ENCODE measurements around the gene RHO.
"Not testable (repeated sequence)": the region's sequence is repeated elsewhere in the genome, so short reads cannot be mapped to it uniquely, and the experiment has no call there.

RHO gene

GRCh38 chr3:129542747-129543146 is 14.3 kb downstream of the RHO start:
- no peak for ATAC-seq
- Mint-ChIP-seq H3K36me3 (no peaks in the 10 kb centered on the region), H3K9me3 (no peaks in the 10 kb centered on the region)

GRCh38 chr3:129543156-129543790 is 14.8 kb downstream of the RHO start, which contains the start of gene H1-8:
Gene H1-8 (plus strand): TSS chr3:129543175. CDS start chr3:129543219, 44 bp downstream.
- no peak within 1 kb of the TSS for H3K4me3 Mint-ChIP-seq
- H3K4me1 Mint-ChIP-seq: peaks cover 11% of the 10 kb centered on the region
- no peak within 1 kb of the TSS for H3K27ac Mint-ChIP-seq
- no peaks in the 10 kb centered on the region for H3K36me3 Mint-ChIP-seq
- no peak for DNase-seq (ENCODE audit: low spot score in 2 of 2)
- no peaks in the 10 kb centered on the region for H3K9me3 Mint-ChIP-seq
- no peak for ATAC-seq

More at GRCh38 chr3:129542747-129543146, 14.3 kb downstream of the RHO start:
- H3K27ac Mint-ChIP-seq: no peak overlapping the region
- peaks cover 8% of the 10 kb centered on the region for H3K4me1 Mint-ChIP-seq
- DNase-seq (ENCODE audit: low spot score in 2 of 2): no peak
- H3K4me3 Mint-ChIP-seq: no peak overlapping the region

GRCh38 chr3:129543999-129544398 is 15.6 kb downstream of the RHO start:
- DNase-seq (ENCODE audit: low spot score in 2 of 2) (no peak), ATAC-seq (no peak)
- peaks cover 13% of the 10 kb centered on the region for H3K4me1 Mint-ChIP-seq
- peak overlapping the region; percentile 43 for H3K27ac Mint-ChIP-seq
- H3K36me3 Mint-ChIP-seq: no peaks in the 10 kb centered on the region
- no peaks in the 10 kb centered on the region for H3K9me3 Mint-ChIP-seq
- H3K4me3 Mint-ChIP-seq: no peak overlapping the region

GRCh38 chr3:129545951-129546350 is 17.5 kb downstream of the RHO start:
- not testable (repeated sequence) for DNase-seq (ENCODE audit: low spot score in 2 of 2); H3K9me3 Mint-ChIP-seq; H3K27ac Mint-ChIP-seq; ATAC-seq; H3K36me3 Mint-ChIP-seq; H3K4me3 Mint-ChIP-seq
- H3K4me1 Mint-ChIP-seq: peaks cover 13% of the 10 kb centered on the region

DNA sequence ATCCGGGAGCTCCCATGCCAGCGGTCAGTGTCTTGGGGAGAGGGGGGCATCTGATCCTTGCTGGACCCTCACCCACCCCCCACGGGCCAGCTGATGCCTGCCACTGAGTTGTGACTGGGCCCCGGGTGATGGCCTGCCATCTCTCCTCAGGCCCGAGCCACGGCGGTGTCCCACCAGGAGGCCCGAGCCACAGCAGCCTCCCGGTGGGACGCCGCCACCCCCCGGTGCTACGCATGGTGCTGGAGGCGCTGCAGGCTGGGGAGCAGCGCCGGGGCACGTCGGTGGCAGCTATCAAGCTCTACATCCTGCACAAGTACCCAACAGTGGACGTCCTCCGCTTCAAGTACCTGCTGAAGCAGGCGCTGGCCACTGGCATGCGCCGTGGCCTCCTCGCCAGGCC is 18.8 kb downstream of the RHO start:
- H3K4me1 Mint-ChIP-seq: peaks cover 20% of the 10 kb centered on the region
- no peak overlapping the region for H3K27ac Mint-ChIP-seq
- ATAC-seq (no peak), DNase-seq (ENCODE audit: low spot score in 2 of 2) (no peak)
- no peaks in the 10 kb centered on the region for H3K9me3 Mint-ChIP-seq
- no peak overlapping the region for H3K4me3 Mint-ChIP-seq
- peaks cover 5% of the 10 kb centered on the region for H3K36me3 Mint-ChIP-seq

DNA sequence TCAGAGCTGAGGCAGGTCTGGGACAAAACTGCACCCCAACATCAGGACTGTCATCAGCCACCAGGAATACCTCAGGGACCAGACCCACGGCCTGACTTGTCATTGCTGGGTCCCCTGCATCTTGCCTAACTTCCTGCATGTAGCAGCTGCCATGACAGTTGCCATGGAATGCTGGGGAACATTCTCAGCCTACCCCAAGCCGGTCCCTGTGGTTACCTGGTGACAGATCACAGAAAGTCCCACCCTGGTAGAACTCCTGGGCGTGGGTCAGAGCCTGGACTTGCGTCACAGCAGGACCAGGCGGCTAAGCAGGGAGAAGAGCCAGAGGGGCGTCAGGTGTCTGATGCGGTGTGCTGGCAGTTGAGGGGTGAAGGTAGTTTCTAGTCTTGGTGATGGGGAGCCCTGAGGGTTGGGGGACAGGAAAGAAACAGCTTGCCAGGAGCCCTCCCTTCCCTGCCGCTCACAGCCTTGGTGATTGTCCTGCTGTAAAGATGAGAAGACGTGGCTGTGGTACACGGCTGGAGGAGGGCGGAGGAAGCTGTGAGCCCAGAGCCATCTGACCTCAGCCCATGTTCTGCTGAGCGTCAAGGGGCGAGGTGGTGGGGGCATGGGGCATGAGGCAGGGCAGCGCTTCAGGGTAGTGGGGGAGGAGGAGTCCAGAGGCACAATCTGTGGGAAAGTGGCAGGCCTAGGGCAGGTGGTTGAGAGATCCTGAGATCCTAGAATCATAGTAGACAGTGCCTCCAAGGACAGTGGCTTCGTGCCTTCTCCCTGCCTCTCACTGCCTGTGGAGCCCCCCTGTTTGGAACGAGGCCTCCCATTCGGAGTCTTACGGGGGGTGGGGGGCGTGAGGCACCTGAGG is 19.9 kb downstream of the RHO start:
- peak overlapping the region; percentile 29 for H3K27ac Mint-ChIP-seq

DNA sequence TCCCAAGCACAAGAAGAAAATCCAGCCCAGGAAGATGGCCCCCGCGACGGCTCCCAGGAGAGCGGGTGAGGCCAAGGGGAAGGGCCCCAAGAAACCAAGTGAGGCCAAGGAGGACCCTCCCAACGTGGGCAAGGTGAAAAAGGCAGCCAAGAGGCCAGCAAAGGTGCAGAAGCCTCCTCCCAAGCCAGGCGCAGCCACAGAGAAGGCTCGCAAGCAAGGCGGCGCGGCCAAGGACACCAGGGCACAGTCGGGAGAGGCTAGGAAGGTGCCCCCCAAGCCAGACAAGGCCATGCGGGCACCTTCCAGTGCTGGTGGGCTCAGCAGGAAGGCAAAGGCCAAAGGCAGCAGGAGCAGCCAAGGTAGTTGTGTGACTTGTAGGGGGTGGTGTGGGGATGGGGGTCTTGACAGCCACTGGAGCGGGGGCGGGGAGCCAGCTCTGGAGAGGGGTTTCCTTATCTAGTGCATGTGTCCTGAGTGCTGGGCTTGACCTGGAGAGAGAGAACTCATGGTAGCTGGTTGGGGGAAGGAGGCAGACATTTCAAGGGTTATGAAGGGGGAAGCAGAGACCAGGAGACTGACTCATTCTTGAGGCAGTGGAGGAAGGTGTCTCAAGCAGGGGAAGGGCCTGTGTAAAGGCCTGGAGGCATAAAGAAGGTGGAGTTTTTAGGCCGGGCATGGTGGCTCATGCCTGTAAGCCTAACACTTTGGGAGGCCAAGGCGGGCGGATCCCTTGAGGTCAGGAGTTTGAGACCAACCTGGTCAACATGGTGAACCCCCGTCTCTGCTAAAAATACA is 20.8 kb downstream of the RHO start:
- H3K9me3 Mint-ChIP-seq: no peaks in the 10 kb centered on the region
- H3K36me3 Mint-ChIP-seq: peaks cover 5% of the 10 kb centered on the region
- no peak overlapping the region for H3K4me3 Mint-ChIP-seq
- H3K27ac Mint-ChIP-seq: no peak overlapping the region
- peaks cover 28% of the 10 kb centered on the region for H3K4me1 Mint-ChIP-seq
- DNase-seq (ENCODE audit: low spot score in 2 of 2): no peak
- no peak for ATAC-seq

More for the DNA sequence above, 19.9 kb downstream of the RHO start:
- H3K9me3 Mint-ChIP-seq: no peaks in the 10 kb centered on the region
- H3K4me1 Mint-ChIP-seq: peaks cover 30% of the 10 kb centered on the region
- no peak for ATAC-seq
- no peak for DNase-seq (ENCODE audit: low spot score in 2 of 2)
- no peak overlapping the region for H3K4me3 Mint-ChIP-seq
- peaks cover 5% of the 10 kb centered on the region for H3K36me3 Mint-ChIP-seq

DNA sequence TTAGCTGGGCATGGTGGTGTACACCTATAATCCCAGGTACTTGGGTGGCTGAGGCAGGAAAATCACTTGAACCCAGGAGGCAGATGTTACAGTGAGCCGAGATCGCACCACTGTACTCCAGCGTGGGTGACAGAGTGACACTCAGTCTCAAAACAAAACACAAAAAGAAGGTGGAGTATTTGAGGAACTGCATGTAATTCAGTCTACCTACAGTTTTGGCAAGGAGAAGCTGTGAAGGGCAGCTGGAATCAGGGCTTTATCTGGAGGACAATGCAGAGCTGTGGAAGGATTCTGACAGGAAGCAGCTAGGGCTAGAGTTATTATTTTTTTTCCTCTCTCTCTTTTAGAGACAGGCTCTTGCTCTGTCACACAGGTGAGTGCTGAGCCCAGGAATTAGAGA is 21.4 kb downstream of the RHO start:
- H3K4me3 Mint-ChIP-seq: no peak overlapping the region
- H3K27ac Mint-ChIP-seq: no peak overlapping the region
- H3K9me3 Mint-ChIP-seq: no peaks in the 10 kb centered on the region

DNA sequence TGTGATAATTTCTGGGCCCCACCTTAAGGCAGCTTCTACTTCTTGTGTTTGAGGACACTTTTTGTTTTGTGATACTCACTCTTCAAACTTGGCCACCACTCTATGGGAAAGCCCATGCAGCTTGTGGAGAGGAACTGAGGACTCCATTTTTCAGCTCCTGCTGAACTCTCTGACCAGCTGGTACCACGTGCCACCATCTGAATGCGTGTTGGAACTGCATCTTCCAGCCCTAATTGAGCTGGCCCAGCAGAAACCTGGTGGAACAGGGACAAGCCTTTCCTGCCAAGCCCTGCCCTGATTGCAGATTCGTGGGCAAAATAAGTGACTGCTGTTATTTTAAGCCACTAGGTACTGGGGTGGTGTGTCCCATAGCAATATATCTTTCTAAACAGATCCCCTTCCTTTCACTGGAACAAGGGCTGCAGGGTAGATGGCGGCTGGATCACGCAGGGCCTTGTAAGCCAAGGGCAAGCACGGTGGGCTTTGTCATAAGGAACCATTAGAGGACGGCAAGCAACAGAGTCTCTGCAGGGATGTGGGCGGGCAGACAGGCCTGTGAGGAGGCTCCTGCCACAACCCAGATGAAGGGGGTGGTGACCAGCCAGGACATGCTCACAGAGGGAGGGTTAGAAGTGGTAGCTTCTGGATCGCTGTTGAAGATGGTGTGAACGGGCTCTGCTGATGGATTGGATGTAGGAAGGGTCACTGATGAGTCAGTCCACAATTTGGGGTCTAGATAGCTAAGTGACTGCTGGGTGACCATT is 24.0 kb downstream of the RHO start:
- no peak overlapping the region for H3K4me3 Mint-ChIP-seq
- peak overlapping the region; percentile 29 for H3K27ac Mint-ChIP-seq
- ATAC-seq: no peak
- peaks cover 5% of the 10 kb centered on the region for H3K36me3 Mint-ChIP-seq
- peaks cover 38% of the 10 kb centered on the region for H3K4me1 Mint-ChIP-seq
- no peaks in the 10 kb centered on the region for H3K9me3 Mint-ChIP-seq
- no peak for DNase-seq (ENCODE audit: low spot score in 2 of 2)

More for the DNA sequence above, 21.4 kb downstream of the RHO start:
- DNase-seq (ENCODE audit: low spot score in 2 of 2): no peak
- peaks cover 5% of the 10 kb centered on the region for H3K36me3 Mint-ChIP-seq
- peaks cover 34% of the 10 kb centered on the region for H3K4me1 Mint-ChIP-seq
- ATAC-seq: no peak

DNA sequence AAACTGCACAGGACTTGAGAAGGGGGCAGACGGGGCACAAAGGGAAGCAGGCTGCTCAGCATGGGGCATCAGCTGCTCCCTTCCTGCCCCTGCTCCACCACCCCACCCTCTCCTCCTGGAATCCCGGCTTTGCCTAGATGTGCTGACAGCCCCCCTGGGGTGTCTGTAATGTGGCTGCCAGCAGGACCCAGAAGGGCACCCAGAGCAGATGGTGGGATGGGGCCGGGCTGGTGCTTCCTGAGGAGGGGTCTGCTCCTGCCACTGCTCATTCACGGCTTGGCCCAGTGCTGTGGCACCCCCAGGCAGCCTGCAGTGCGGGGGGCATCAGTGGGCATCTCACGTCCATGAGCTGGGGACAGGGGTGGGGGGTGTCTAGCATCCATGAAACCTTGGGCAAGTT is 24.7 kb downstream of the RHO start:
- H3K36me3 Mint-ChIP-seq: peaks cover 11% of the 10 kb centered on the region
- DNase-seq (ENCODE audit: low spot score in 2 of 2) (no peak), ATAC-seq (no peak)
- H3K9me3 Mint-ChIP-seq: no peaks in the 10 kb centered on the region
- peaks cover 43% of the 10 kb centered on the region for H3K4me1 Mint-ChIP-seq
- no peak overlapping the region for H3K4me3 Mint-ChIP-seq
- H3K27ac Mint-ChIP-seq: peak overlapping the region; percentile 29

DNA sequence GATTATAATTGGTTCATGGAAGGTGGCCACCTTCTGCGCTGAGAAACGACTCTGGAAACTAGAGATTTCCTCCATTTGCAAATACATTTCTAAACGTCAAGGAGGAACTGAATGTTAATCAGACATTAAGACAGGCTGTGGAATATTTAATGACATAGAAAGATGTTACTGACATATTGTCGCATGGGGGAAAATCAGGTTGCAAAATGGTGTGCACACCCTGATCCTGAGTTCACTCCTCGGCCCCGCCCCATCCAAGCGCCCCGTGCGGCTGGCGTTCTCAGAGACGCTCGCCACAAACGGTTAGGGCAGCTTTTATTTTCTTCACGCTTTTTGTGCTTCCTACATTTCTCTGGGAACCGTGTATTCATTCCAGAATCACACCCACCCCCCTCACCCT is 25.3 kb downstream of the RHO start:
- Mint-ChIP-seq H3K27ac (peak overlapping the region; percentile 65), H3K4me3 (no peak overlapping the region), H3K9me3 (no peaks in the 10 kb centered on the region), H3K4me1 (peaks cover 45% of the 10 kb centered on the region), H3K36me3 (peaks cover 14% of the 10 kb centered on the region)
- DNase-seq (ENCODE audit: low spot score in 2 of 2) (no peak), ATAC-seq (no peak)

DNA sequence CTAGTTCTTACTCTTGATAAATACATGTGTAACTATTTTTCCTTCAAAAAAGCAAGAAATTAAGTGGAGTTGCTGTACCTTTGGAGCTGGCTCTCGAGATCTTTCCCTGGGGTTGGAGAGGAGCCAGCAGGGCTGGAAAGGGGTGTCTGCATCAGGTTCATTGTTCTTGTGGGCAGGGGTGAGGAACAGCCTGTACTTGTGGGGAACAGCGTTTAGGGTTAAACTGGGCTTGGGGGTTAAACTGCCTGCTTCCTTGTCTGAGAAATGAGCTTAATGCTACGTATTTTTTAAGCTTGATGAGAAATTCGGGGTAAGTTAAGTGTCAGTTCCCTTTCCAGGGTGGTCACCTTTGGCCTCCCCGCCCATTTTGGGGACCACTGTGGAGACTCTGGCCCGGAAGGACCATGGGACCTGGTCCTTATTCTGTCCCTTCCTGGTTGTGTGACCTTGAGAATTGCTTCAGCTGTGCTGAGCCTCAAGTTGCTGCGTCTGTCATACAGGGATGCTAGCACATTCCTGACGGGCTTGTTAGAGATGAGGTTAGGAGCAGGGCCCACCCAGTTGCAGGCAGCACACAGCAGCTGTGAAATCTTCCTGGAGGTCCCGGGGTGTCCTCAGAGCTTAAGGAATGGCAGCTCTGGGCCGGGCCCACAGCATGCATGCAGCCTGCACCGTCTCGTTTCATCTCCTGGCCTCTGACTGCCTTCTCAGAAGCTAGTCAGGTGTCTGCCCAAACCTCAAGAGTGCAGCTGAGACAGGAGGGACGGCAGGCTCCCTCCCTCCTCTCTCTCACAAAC is 26.1 kb downstream of the RHO start:
- H3K4me1 Mint-ChIP-seq: peaks cover 51% of the 10 kb centered on the region
- no peak for DNase-seq (ENCODE audit: low spot score in 2 of 2)
- peak overlapping the region; percentile 65 for H3K27ac Mint-ChIP-seq
- peak overlapping the region; percentile 11 for H3K4me3 Mint-ChIP-seq
- no peaks in the 10 kb centered on the region for H3K9me3 Mint-ChIP-seq
- peaks cover 14% of the 10 kb centered on the region for H3K36me3 Mint-ChIP-seq
- no peak for ATAC-seq

DNA sequence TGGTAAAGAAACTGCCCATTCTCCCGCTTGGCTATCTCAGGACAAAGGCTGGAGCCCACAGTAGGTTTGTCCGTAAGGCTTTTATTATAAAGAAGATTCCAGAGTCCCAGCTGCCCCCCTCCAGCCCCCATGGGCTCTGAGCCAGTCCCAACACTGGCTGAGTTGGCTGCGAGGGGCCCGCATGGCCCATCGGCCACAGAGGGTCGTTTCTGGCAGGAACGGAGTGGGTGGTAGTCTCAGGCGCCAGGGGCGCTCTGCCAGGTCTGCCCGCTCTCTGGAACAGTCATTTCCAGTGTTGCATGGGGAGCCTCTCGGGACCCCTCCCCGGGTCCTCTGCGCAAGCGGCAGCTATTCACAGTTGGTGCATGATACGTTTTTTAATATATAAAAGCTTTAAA is 26.7 kb downstream of the RHO start:
- Mint-ChIP-seq H3K36me3 (peaks cover 14% of the 10 kb centered on the region), H3K4me3 (no peak overlapping the region), H3K27ac (no peak overlapping the region), H3K9me3 (no peaks in the 10 kb centered on the region), H3K4me1 (peaks cover 51% of the 10 kb centered on the region)
- ATAC-seq (no peak), DNase-seq (ENCODE audit: low spot score in 2 of 2) (no peak)

Measured in stimulated activated effector memory CD8-positive, alpha-beta T cell treated with anti-CD3 and anti-CD28 coated beads, Interleukin-12 subunit alpha, Interleukin-12 subunit beta, amount 100 ng/mL, for 72 hours (primary cell).